Endothelial cell of umbilical vein (primary cell): Measurements from ENCODE around the gene KIF1B. TPM values are rescaled to one million over a fixed set of nuclear protein-coding genes. Genes with fewer than 3 reads are reported as not detected.

Experiments
- Bru-seq: library from RNA; stranded (reverse); fragments of 400-500 nt; gene quantifications from one replicate; lab custom pipeline; 2021; lab: Mats Ljungman, UMichigan
- BruChase-seq, 2 experiments: library from RNA; stranded (reverse); fragments of 400-500 nt; gene quantifications; one replicate each; lab custom pipeline; 2021; lab: Mats Ljungman, UMichigan
- BruUV-seq: library from RNA; stranded (reverse); fragments of 400-500 nt; replicated peaks from 2 replicates; lab custom pipeline; 2021; lab: Mats Ljungman, UMichigan
- CTCF ChIA-PET: fragments of 300-600, 350-600 bp; sonication (Branson Sonifier 250); formaldehyde crosslinking; loops from one replicate; lab custom pipeline; 2021; ENCODE audit warnings: antibody characterized with exemption, inconsistent platforms; lab: Charles Lee
- POLR2A ChIA-PET: fragments of 300-600, 350-600 bp; sonication (Branson Sonifier 250); formaldehyde crosslinking; loops from one replicate; lab custom pipeline; 2021; ENCODE audit warnings: antibody characterized with exemption, inconsistent platforms; lab: Charles Lee
- DNase-seq: peaks from one replicate; pipeline ENCODE4 v3.0.0-alpha.2; 2011; ENCODE audit warnings: low read depth, low spot score
- FAIRE-seq: peaks from 2 replicates; lab custom pipeline; 2011; peaks lifted over from hg19 to GRCh38; lab: Jason Lieb, UNC
- H2AFZ ChIP-seq: 2 replicates; pipeline ENCODE4 v1.6.0; 2012; ENCODE audit warnings: low read depth, low read length, control low read depth, inconsistent platforms
- H3K27ac ChIP-seq: 2 replicates; pipeline ENCODE4 v1.5.1; 2011; ENCODE audit warnings: low read depth, mild to moderate bottlenecking, control low read depth, low read length, moderate library complexity; ENCODE audit not compliant: insufficient read depth
- H3K27me3 ChIP-seq, 2 experiments: 2 replicates each; pipeline versions ENCODE4 v1.6.0 to v1.6.1; 2011; ENCODE audit warnings: low read length in 2 of 2, mixed read lengths in 1 of 2; ENCODE audit not compliant: control insufficient read depth in 2 of 2, insufficient read depth in 2 of 2
- H3K36me3 ChIP-seq, 2 experiments: 2 replicates in 1 of 2; 3 replicates in 1 of 2; pipeline ENCODE4 v1.5.1; 2011; ENCODE audit warnings: low read length in 2 of 2, mild to moderate bottlenecking in 1 of 2, moderate library complexity in 1 of 2; ENCODE audit not compliant: control insufficient read depth in 2 of 2, insufficient read depth in 2 of 2; ENCODE audit errors: extremely low read depth in 1 of 2
- H3K4me1 ChIP-seq: 3 replicates; pipeline ENCODE4 v1.5.1; 2011; ENCODE audit warnings: mild to moderate bottlenecking, low read length; ENCODE audit not compliant: control insufficient read depth, insufficient read depth; ENCODE audit errors: extremely low read depth
- H3K4me2 ChIP-seq: 2 replicates; pipeline ENCODE4 v1.6.1; 2011; ENCODE audit warnings: low read length, control low read depth, mixed read lengths; ENCODE audit not compliant: insufficient read depth
- H3K4me3 ChIP-seq, 3 experiments: fragments of 200-600 bp in 1 of 3; sonication (generic), shearing (Covaris generic) in 1 of 3; replicated peaks in 1 of 3; 2 replicates each; pipeline ENCODE4 v1.5.1; 2011 to 2016; ENCODE audit warnings: control low read depth in 3 of 3, low read length in 3 of 3, mild to moderate bottlenecking in 2 of 3, inconsistent platforms in 1 of 3, low read depth in 1 of 3, moderate library complexity in 1 of 3; ENCODE audit not compliant: insufficient read depth in 1 of 3
- H3K79me2 ChIP-seq: 2 replicates; pipeline ENCODE4 v1.6.0; 2012; ENCODE audit warnings: low read length, inconsistent platforms; ENCODE audit not compliant: control insufficient read depth, insufficient read depth
- H3K9ac ChIP-seq: replicated peaks from 2 replicates; pipeline ENCODE3; 2011; ENCODE audit warnings: low read length, control low read depth; ENCODE audit not compliant: insufficient read depth; ENCODE audit errors: extremely low read depth
- H3K9me1 ChIP-seq: replicated peaks from 3 replicates; pipeline ENCODE4 v1.6.0; 2011; ENCODE audit warnings: mild to moderate bottlenecking, low read length; ENCODE audit not compliant: control insufficient read depth, insufficient read depth; ENCODE audit errors: extremely low read depth
- H3K9me3 ChIP-seq: replicated peaks from 2 replicates; pipeline ENCODE4 v1.5.1; 2012; ENCODE audit warnings: low read length, inconsistent platforms; ENCODE audit not compliant: control insufficient read depth, insufficient read depth
- H4K20me1 ChIP-seq: replicated peaks from 2 replicates; pipeline ENCODE3; 2011; ENCODE audit warnings: mild to moderate bottlenecking, low read length; ENCODE audit not compliant: control insufficient read depth, insufficient read depth; ENCODE audit errors: extremely low read depth
- CTCF ChIP-seq, 2 donors: IDR thresholded peaks; 1 replicate in 1 of 2; 2 replicates in 1 of 2; pipeline ENCODE4 v1.5.1; 2011; ENCODE audit warnings: low read length in 2 of 2, mild to moderate bottlenecking in 2 of 2, moderate library complexity in 2 of 2, control low read depth in 1 of 2, inconsistent platforms in 1 of 2, low read depth in 1 of 2; ENCODE audit not compliant: insufficient read depth in 1 of 2; ENCODE audit errors: extremely low read depth in 1 of 2
- EZH2 ChIP-seq: IDR thresholded peaks from 2 replicates; pipeline ENCODE4 v1.6.1; 2012; ENCODE audit warnings: borderline replicate concordance, low read depth, mild to moderate bottlenecking, moderate library complexity, low read length, inconsistent platforms; ENCODE audit not compliant: severe bottlenecking
- FOS ChIP-seq: IDR thresholded peaks from 2 replicates; pipeline ENCODE4 v1.6.1; 2011; ENCODE audit warnings: mild to moderate bottlenecking, low read length, moderate library complexity, borderline replicate concordance; ENCODE audit not compliant: insufficient read depth
- GATA2 ChIP-seq: IDR thresholded peaks from 2 replicates; pipeline ENCODE4 v1.7.0; 2011; ENCODE audit warnings: low read depth, mild to moderate bottlenecking, moderate library complexity, mixed read lengths, low read length; ENCODE audit not compliant: insufficient read length, insufficient read depth
- JUN ChIP-seq: IDR thresholded peaks from 2 replicates; pipeline ENCODE4 v1.6.1; 2011; ENCODE audit warnings: borderline replicate concordance, low read depth; ENCODE audit not compliant: insufficient read length, insufficient read depth
- MAX ChIP-seq: IDR thresholded peaks from 2 replicates; pipeline ENCODE4 v1.6.1; 2011; ENCODE audit not compliant: insufficient read depth, insufficient read length
- MYC ChIP-seq: IDR thresholded peaks from one replicate; pipeline ENCODE4 v1.6.1; 2011; ENCODE audit warnings: mild to moderate bottlenecking, low read depth, low read length
- POLR2A ChIP-seq: IDR thresholded peaks from 2 replicates; pipeline ENCODE4 v1.6.1; 2012; ENCODE audit warnings: low read depth, mild to moderate bottlenecking, control low read depth, low read length
- POLR2AphosphoS5 ChIP-seq: IDR thresholded peaks from 2 replicates; pipeline ENCODE4 v1.6.1; 2012; ENCODE audit warnings: low read depth, mild to moderate bottlenecking, control low read depth, low read length, moderate library complexity; ENCODE audit not compliant: insufficient read depth
- dilution Hi-C: fragments of 300-500 bp; cut with MboI; formaldehyde crosslinking; loops from one replicate; pipeline ENCODE4 v1.15.0; 2019; ENCODE audit warnings: low sequenced_read_pairs; ENCODE audit not compliant: extremely low pct_ligation_motif_present
- intact Hi-C: fragments of 100-400 bp; cut with micrococcal nuclease; formaldehyde crosslinking; loops from one replicate; pipeline ENCODE4 v1.10.0; 2022
- long read RNA-seq: library from polyadenylated mRNA; stranded (forward); transcript quantifications from one replicate; pipeline ENCODE4 v2.0.0, GENCODE V29; 2021
- polyA minus RNA-seq, 3 experiments: library from RNA; depleted of rRNA, polyadenylated mRNA; stranded (reverse); fragments of >200 nt; gene quantifications; 1 replicate in 1 of 3; 2 replicates in 2 of 3; pipeline ENCODE4 v1.2.3, GENCODE V29; 2011
- polyA plus RNA-seq, 4 experiments: library from polyadenylated mRNA; depleted of rRNA in 3 of 4; stranded (reverse) in 3 of 4; unstranded in 1 of 4; fragments of >200 nt; gene quantifications; 2 replicates each; pipeline versions ENCODE4 v1.2.1 to v1.2.3, GENCODE V29; 2011 to 2012; ENCODE audit warnings: missing spikeins in 1 of 4
- total RNA-seq: library from RNA; stranded (reverse); gene quantifications from 2 replicates; pipeline ENCODE4 v1.2.3, GENCODE V29; 2021

KIF1B gene
- 46.6 and 58.6 TPM in 2 replicates for total RNA-seq
- polyA plus RNA-seq: 14.8 and 15.5 TPM in 2 replicates
- polyA plus RNA-seq (2011; cell fraction: cytosol; rRNA removed): 13.3 and 14.2 TPM in 2 replicates
- polyA plus RNA-seq (2011; cell fraction: nucleus; rRNA removed): 27.6 and 30.0 TPM in 2 replicates
- polyA plus RNA-seq (2012): 25.8 and 29.4 TPM in 2 replicates
- polyA minus RNA-seq: 37.9 and 53.5 TPM in 2 replicates
- 15.1 TPM for polyA minus RNA-seq (2011; cell fraction: cytosol; rRNA and poly(A)+ RNA removed)
- 52.4 and 80.3 TPM in 2 replicates for polyA minus RNA-seq (2011; cell fraction: nucleus; rRNA and poly(A)+ RNA removed)
- percentile 89 among the genes with signal in this experiment for Bru-seq, nascent RNA
- percentile 85 among the genes with signal in this experiment for BruChase-seq, experiment 1, labeled RNA remaining after a 6-hour chase
- BruChase-seq, experiment 2, labeled RNA remaining after a 2-hour chase: percentile 86 among the genes with signal in this experiment
- long read RNA-seq, full-length matches to known transcripts: 26 of 48 reads
- long read RNA-seq, partial matches to known transcripts: 6 of 48 reads
- long read RNA-seq, other reads (novel, unspliced or antisense): 16 of 48 reads

- H3K9ac ChIP-seq: peak within 1 kb of the TSS; percentile 98
- H3K9me3 ChIP-seq: no peaks in the 10 kb centered on the region
- TSS peak; percentile 71 for BruUV-seq
- no peak for TF ChIP-seq EZH2
- peak; percentile 20 for TF ChIP-seq JUN
- TF ChIP-seq CTCF (IDR thresholded peaks at IDR 0.05; ENCODE audit: extremely low read depth in 1 of 2, insufficient read depth in 1 of 2, low read depth in 1 of 2, low read length in 2 of 2): peak; percentile 98 to 99
- TF ChIP-seq POLR2AphosphoS5: peak; percentile 84
- no peak for TF ChIP-seq MAX
- TF ChIP-seq GATA2: no peak
- TF ChIP-seq FOS: peak; percentile 16
- peak; percentile 55 for TF ChIP-seq POLR2A
- no peak for TF ChIP-seq MYC
- DNase-seq (peak; percentile 98), FAIRE-seq (peak; percentile 95)
- intact Hi-C loops (loop anchor here (1.0 to 5.0 kb wide), 6 partner anchors 21 to 267 kb away; partner anchors contain the start of genes LZIC, NMNAT1 and UBE4B), dilution Hi-C loops (no loop called here)
- H4K20me1 ChIP-seq: no peaks in the 10 kb centered on the region
- ChIA-PET POLR2A (interaction anchor here (0.5 to 1.3 kb wide), 6 partner anchors 9 to 599 kb away, joined by 3 to 4 read pairs (median 3); no protein-coding TSS in a partner anchor), CTCF (interaction anchor here (0.6 to 2.5 kb wide), 52 partner anchors 9 to 584 kb away, joined by 3 to 24 read pairs (median 5); partner anchors contain the start of genes CENPS and CTNNBIP1)
- peak within 1 kb of the TSS; percentile 76 for H3K4me2 ChIP-seq
- no peaks in the 10 kb centered on the region for H3K27me3 ChIP-seq
- H3K4me3 ChIP-seq: peak within 1 kb of the TSS; percentile 68 to 83 (median 79)
- no peaks in the 10 kb centered on the region for H3K9me1 ChIP-seq
- H2AFZ ChIP-seq: peak within 1 kb of the TSS; percentile 79
- H3K79me2 ChIP-seq: peaks cover 33% of the 10 kb centered on the region
- no peaks in the 10 kb centered on the region for H3K36me3 ChIP-seq
- H3K4me1 ChIP-seq: peaks cover 15% of the 10 kb centered on the region
- H3K27ac ChIP-seq: peak within 1 kb of the TSS; percentile 87
These were observed at the start of gene KIF1B for GRCh38 chr1:10209905-10210810. Gene KIF1B, plus strand, starts transcription at chr1:10210570. Its CDS starts 21,759 bp downstream, at chr1:10232329.
